Measurements from ENCODE around the gene MED13.

- TF ChIP-seq CTCF (IDR thresholded peaks at IDR 0.05) (no peak), POLR2A (IDR thresholded peaks at IDR 0.05) (no peak)
These were observed 868 bp downstream of the MED13 start for GRCh38 chr17:62064029-62064790.
